Activated CD4-positive, alpha-beta T cell treated with anti-CD3 and anti-CD28 coated beads, Interleukin-2, Interleukin-4, amounts not matched to agents 100 ng/mL and 50 ng/mL, durations not matched to agents 16 hours and 8 hours (primary cell): ENCODE measurements around the gene ACTN1.
"Not testable (repeated sequence)": the region's sequence is repeated elsewhere in the genome, so short reads cannot be mapped to it uniquely, and the experiment has no call there.

Experiments
- DNase-seq: peaks from one replicate; pipeline ENCODE4 v3.0.0-alpha.2; 2020; ENCODE audit warnings: low spot score

ACTN1 gene

DNA sequence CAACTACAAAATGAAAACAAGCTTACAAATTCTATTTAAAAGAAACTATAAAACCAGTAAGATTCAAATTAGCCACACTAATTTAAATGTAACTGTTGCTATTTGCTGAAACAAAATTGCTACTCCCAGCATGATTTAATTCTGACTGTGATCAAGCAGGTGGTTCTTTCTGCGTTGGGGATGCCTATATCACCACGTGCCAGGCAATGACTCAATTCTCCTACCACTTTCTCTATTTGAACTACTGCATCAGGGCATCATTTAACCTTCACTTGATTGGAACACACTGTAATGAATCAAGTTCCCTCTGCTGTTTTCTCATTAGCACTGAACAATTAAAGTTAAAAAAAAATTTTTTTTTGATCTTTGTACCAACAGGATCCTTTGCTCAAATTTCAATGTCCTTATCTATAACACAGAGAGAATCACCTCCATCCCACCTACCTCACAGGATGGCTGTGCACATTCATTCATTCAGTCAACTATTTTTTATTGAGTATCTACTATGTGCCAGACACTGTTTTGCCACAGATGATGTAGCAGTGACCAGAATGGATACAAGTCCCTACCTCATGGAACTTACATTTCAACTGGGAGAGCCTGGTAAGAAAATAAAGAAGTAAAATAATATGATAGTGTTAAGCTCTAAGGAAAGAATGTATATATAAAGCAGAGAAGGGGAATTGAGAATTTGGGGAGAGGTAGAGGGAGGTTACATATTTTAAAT is 8.0 kb upstream of the ACTN1 start:
- peak; percentile 41 for DNase-seq

DNA sequence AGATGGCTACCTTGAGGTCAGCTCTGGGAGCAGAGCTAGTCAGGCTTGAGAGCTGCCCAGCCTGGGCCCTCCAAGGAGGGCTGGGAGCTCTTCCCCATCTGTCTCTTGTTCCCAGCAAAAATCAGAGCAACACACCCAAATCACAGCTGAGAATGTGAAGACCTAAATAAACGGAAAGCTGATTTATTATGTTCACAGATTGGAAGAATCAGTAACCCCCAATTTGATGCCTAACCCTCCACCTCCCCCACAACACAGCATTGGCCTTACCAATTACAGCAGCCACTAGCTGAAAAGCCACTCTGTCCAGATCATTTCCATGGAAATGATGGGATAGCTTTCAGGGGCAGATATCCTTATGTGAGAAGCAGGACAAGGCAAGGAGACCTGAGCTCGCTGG is 7.1 kb upstream of the ACTN1 start:
- DNase-seq = no peak

DNA sequence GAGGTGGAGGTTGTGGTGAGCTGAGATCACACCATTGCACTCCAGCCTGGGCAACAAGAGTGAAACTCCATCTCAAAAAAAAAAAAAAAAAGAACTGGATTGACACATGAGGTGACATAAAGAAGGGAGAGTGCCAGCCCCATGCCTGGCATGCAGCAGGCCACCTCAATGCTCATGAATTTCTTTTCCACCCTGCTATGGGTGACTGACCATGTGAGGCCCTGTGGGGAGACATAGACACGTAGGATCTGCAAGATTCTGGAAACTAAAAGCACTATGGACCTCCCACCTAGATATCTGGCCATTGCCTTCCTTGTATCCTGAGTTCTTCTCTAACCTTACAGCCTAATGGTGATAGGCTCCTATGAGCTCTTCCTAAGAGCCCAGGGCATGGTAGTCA is 5.6 kb upstream of the ACTN1 start:
- DNase-seq = no peak

DNA sequence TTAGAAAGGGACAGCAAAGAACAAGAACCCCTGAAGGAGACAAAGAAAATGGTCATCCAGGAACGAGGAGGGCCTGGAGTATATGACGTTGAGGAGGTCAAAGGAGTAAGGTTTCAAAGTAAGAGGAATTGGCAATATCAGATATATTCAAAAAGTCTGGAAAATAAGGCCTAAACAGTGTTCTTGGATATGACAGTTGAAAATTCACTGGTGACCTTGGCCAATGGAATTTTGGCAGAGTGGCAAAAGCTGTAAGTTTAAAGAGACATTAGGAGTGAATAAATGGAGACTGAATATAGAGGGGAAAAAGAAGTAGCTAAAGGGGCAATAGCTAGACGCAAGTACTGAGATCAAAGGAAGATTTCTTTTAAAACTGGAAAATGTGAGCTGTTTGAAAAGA is 4.1 kb upstream of the ACTN1 start:
- DNase-seq = no peak

DNA sequence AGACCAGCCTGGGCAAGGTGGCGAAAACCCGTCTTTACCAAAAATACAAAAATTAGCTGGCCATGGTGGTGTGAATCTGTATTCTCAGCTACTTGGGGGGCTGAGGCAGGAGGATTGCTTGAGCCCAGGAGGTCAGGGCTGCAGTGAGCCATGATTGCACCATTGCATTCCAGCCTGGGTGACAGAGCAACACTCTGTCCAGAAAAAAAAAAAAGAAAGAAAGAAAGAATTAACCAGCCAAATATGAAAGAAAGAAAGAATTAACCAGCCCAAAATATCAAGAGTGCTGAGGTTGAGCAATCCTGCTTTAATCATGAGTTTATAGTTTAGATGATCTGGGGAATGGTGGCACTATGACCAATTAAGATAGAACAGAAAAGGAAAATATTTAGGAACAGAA is 3.5 kb upstream of the ACTN1 start:
- no peak for DNase-seq

DNA sequence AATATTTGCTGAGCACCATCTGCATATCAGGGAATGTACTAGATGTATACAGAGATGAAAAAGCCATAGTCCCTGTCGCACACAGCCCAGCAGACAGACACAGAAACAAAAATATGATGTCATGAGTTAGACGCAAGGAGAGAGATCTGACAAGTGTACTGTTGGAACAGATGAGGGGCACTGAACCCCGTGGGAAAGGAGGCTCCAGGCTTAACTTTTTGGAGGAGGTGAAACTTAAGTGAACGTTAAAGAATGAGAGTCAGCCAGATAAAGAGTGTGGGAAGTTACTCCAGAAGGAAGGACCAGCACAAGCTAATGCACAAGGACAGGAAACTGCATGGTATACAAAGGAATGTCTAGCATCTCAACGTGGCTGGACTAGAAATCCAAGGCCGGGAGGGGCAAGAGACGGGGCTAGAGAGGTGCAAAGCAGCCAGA is 2.5 kb upstream of the ACTN1 start:
- DNase-seq = no peak

DNA sequence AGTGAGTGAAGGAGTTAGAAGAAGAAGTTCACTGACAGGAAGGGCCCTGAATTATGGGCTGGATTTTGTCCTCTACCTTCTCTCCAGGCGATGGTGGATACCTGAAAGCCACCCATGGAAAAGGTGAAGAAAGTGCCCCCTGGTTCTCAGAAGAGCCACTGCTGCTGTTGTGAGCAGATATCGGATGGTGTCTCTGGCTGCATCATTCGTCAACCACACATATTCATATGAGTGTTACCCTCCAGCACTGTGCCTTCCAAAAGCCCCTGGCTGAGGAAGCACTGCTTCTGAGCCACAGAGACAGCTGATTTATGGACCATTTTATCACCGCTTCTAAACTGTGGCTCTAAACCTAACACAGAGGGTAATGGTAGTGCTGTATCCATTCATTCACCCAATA is 2.0 kb upstream of the ACTN1 start:
- DNase-seq = no peak

DNA sequence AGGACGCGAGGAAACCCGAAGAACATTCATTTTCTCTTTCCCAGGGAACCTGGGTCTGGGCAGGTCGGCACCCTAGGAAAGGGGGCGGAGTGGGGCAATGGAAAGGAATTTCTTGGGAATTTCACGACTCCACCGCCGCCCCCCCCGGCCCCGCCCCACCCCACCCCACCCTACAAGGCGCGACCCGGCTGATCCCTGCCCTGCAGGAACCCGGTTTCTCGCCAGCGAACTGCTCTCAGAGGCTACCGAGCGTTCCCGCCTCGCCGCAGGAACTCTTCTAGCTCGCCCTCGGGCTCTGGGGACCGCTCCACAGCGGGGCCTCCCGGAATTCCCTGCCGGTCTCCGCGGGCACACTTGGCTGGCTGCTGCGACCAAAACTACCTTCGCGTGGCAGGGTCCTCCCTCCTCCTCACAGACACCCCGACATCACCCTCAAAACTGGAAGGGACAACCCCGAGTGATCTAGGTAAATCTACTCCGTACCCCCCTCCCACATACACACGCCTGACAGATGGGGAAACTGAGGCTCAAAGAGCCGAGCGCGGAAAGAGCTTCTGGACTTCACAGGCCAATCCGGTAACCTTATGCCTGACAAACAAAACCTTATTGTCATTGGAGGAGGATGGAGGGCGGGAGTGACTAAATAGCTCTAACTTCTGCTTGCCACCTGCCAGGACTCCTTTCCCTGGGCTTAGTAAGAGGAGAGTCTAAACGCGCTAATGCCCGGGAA is 785 bp upstream of the ACTN1 start:
- DNase-seq = no peak

DNA sequence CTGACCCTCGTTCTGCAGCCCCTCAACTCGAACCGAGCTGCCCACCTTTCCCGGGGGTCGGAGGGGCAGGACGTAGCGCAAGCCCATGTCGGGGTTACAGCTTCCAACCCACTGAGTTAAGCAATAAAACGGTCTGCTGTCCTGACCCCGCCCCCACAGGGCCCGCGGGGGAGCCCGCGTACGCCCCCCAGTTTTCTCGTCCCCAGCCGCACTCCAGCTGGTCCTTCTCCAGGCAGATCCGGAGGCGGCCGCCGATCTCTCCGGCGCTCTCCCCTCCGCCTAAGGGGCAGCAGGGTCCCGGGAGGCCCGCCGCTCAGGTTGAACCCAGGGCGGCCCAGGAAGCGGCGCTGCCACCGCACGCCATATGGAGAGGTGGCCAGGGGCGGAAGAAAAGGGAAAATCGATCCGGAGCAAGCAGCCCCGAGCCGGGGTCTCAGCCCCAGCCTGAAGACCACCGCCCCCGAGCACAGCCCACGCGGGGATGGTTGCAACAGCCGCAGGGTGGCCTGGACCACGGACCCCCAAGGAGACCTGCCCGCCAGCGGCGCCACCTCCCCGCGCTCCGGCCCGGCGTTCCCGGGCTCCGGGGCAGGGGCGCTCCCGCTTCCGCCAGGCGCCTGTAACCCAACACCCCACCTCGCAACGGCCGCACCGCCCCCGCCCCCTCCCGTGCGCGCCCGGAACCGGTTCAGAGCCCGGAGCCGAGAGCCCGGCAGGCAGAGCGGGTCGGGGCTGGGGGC is 760 bp downstream of the ACTN1 start:
- DNase-seq = peak; percentile 22

DNA sequence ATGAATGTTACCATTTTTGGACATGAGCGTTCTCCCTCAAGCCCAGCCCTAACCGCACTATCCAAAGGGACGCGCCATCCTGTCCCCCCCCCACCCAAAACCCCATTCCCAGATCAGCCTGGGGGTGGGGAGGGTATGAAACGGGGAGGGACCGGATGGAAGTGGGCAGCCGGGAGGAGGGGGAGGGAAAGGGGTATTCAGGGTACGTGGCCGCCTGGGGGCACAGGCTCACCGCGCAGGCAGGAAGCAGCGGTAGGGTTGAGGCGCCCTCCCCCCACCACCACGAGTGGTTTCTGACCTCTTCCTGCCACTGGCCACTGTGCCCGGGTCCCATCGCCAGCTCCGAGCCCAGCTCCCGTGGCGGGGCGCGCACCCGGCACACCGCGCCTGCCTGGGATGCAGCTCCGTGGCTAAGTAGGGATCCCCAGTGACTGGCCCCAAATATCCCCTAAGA is 1.4 kb downstream of the ACTN1 start:
- DNase-seq = peak; percentile 63

DNA sequence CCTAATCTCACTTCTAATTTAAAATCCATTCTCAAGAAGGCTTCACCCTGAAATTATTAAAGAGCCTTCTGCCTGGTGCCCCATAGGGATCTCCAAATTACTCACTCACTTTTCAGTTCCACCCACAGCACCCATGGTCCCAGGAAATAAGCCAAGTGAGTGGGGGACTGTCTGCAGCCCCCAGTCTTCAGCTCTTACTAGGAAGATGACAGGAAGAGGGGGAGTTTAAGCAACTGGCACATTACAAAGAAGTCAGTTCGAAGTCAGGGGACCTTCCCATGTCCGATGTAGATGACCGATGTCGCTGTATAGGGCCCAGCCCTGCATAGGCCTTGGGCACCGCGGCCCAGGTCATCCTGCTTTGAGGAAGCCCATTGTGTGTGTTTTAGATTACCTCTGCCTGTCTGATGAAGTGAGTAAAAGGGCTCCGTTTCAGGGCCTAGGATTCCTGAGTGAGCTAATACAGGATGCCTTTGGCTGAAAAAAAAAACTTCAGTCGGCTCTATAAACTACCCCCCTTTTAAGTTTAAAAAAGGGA is 1.9 kb downstream of the ACTN1 start:
- DNase-seq = peak; percentile 37

DNA sequence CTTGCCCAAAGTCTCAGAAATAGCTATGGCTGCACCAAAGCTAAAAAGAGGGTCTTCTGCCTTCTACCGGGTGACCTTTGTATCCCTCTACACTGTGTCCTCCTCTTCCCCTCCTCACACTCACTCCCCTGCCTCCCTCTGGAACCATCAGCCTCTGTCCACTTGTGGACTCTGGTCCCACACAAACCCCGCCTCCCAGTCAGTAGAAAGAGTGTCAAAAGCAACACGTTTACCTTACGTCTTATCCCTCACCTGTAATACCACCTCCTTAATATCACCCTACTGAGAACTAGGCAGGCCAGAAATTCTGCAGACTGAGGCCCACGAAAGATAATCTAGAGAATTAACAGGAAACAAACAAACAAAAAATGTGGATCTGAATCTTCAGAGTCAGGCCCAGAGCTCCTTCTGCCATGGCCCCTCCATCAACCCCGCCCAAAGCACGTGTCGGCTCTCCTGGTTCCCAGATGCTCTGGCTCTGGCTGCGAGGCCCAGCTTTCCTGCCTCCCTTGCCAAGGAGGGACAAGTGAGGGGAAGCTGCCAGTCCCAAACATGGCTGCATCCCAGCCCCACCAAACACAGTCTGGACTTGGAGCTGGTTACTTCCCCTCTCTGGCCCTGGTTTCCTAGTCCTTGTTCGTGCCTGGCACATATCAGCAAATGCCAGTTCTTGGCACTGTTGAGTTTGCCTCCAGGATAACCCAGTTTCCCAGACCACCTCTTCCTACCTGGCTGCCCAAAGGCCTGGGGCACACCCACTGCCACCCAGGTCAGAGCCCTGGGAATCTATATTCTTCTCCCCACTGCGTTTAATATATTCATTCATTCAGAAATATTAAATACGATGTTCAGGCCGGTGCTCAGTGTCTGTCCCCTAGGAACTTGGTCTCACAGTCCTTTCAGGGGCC is 2.7 kb downstream of the ACTN1 start:
- no peak for DNase-seq

DNA sequence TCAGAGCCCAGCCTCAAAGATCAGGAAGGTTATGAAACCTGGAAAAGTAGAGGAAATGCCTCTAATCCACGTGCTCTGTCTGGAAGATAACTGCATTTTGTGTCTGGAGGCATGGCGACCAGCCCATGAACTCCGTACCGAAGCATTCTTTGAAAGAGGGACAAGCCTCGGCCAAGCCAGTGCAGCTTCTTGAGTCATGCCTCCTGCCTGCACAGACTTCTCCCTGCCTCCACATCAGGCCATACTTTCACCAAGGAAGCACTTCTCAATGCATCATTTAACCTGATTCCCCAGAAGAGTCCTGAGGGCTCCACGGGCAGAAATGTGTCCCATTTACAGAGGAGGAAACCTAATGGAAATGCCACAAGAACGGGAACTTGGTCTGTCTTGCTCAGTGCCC is 3.4 kb downstream of the ACTN1 start:
- no peak for DNase-seq

DNA sequence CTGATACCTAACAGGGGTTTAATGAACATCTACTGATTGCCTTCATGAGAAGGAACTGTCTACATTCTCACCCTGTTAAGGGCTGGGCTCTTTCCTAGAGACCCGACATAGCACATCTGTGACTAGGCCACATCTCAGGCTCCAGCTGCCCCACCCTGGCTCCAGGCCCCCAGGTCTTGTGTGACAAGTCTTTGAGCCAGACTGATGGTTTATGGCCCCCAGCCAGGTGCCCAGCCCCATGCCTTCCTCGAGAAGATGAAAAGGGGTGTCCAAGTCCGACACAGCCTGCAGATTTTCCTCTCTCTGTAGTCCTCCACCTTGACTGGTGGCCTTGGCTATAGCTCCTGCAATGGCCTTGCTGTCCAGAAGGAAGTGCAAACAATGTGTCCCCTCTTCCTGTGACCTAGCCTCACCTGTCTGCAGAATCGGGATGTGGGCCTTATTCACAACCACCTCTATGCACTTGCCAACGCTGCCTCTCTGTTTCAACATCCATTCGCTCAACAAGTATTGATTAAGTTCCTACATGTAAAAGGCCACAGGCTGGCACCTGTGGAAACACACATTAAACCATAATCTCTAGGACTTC is 4.2 kb downstream of the ACTN1 start:
- DNase-seq = no peak

DNA sequence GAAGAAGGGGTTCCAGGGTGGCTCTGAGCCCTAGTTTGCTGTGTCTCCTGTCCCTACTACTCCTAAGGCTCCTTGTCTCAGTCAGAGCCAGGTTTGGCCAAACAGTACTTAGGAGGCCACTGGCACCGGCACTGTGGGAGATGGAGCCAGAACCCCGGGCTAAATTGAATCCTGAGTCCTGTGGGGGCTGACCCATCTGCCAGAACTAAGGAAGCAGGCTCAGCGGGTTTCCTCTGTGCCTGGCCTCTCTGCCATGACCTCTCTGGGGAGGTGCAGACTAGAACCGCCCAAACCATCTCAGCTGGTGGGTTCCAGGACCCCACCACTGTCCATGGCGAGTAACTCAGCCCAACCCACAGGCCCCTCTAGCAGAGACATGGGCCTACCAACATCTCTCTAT is 5.5 kb downstream of the ACTN1 start:
- DNase-seq = no peak

DNA sequence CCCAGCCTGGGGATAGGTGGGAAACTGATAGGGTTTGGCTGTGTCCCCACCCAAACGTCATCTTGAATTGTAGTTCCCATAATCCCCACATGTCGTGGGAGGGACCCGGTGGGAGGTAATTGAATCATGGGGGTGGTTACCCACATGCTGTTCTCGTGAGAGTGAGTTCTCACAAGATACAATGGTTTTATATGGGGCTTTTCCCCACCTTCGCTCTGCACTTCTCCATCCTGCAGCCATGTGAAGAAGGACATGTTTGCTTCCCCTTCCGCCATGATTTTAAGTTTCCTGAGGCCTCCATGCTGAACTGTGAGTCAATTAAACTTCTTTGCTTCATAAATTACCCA is 5.9 kb downstream of the ACTN1 start:
- DNase-seq = not testable (repeated sequence)

DNA sequence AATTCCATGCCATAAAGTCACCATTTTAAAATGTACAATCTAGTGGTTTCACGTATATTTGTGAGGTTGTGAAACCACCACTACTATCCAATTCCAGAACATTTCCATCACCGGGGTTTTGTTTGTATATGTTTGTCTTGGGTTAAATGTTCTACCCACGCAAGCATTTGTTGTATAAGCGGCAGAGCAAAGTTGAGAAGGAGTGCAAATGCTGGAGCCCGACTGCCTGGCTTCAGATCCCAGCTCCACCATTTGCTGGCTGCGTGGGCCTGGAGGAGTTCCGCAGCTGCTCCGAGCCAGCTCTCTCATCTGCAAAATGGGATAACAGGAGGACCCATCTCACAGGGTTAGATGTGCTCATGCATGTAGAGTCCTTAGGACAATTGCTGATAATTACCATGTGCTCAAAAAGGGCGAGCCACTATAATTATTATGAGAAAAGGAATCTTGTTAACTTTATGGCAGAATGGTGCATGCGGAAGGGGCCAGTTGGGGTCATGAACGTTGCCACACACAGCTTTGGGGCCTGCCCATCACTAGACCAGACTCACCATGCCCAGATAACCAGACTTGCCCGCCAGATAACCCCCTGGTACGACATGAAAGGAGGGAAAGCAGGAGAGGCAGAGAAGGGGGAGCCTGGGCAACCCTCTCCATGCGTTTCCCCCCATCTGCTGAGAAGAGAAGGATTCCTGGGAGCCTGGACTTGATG is 6.4 kb downstream of the ACTN1 start:
- no peak for DNase-seq

DNA sequence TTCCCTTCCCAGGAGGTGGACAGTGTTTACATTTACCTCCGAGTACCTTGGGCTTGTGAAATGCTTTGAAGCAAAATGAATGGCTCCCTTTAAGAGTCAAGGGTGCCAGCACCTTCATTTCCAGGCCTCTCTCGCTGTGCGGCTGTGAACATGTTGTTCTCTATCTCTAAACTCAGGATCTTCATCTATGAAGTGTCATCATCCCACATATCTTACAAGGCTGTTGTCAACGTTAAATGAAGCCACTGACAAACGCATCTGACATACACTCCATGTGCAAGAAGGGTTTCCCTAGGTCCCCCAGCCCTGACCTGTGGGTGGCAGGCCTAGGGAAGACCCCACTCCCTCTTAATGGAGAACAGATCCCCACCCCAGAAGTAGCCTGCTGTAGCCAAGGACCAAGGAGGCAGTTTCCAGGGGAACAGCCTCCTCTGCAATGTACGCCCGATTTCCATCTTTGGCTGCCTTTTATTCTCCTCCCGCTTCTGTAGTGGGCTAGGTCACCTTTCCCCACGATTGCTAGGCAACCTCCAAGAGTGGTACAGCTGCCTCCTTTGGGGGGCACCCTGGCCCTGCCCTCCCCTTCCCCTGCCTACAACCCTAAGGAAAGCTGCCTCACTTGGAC is 7.6 kb downstream of the ACTN1 start:
- DNase-seq = no peak

DNA sequence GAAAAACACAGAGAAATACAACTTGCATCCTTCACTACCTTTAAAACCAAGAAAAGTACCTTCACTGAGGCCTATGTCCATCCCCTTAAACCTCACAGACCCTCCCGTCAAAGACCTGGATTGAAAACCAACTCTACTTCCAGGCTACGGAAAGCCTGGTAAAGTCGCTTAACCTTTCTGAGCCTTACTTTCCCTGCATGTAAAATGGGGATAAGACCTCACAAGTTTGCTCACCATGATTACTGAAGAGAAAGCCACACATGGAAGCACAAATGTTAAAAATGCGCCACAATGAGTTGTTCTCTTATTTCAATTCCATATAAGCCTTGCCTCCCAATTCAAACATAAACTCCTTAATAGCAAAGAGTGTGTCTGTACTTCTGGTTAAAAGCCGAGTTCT is 8.4 kb downstream of the ACTN1 start:
- no peak for DNase-seq

DNA sequence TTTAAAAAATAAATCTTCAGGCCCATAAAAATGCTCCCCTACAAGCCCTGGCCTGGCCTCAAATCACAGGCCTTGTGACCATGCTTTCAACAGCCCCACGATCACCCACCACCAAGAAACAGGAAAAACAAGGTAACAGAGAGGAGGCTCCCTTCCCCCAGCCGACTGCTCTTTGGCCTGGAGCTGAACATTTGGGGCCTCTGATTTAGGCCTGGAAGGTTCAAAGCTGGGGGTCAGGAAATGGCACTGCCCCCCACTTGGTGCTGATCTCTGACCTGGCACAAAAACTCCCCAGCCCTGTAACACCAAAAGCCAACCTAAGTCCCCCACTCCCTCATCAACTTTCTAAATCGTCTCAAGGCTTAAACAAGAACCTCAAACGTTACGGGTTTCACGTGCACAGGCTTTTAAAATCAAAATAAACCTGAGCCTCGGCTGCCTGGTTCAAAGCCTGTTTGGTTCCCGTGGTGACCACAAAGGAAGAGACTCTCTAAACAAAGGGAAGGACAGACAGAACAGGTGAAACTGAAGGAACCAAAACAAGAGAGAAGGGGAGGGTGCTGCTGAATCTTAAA is 9.0 kb downstream of the ACTN1 start:
- peak; percentile 6 for DNase-seq
